Thyroid gland (tissue), 4 donors: ENCODE measurements around the gene ACTN3. TPM values are rescaled to one million over a fixed set of nuclear protein-coding genes. Genes with fewer than 3 reads are reported as not detected.

Experiments used
- DNase-seq, 2 donors: peaks; one replicate each; pipeline ENCODE4 v3.0.0-alpha.2; 2019
- H3K27ac ChIP-seq, 3 donors: fragments of 200-600 bp; sonication (generic); 1 replicate in 2 of 3; 2 replicates in 1 of 3; pipeline ENCODE4 v1.5.1; 2016 to 2019; ENCODE audit warnings: mild to moderate bottlenecking in 1 of 3, moderate library complexity in 1 of 3
- H3K27me3 ChIP-seq: fragments of 200-600 bp; sonication (generic); one replicate; pipeline ENCODE4 v1.5.1; 2019
- H3K36me3 ChIP-seq, 2 donors: fragments of 200-600 bp; sonication (generic); one replicate each; pipeline ENCODE4 v1.5.1; 2016 to 2019
- H3K4me1 ChIP-seq, 2 donors: fragments of 200-600 bp; sonication (generic); one replicate each; pipeline ENCODE4 v1.5.1; 2017 to 2019
- H3K4me3 ChIP-seq, 3 donors: fragments of 200-600 bp; sonication (generic); replicated peaks in 1 of 3; 1 replicate in 2 of 3; 2 replicates in 1 of 3; pipeline ENCODE4 v1.5.1; 2016; ENCODE audit warnings: mild to moderate bottlenecking in 1 of 3
- H3K9me3 ChIP-seq: fragments of 200-600 bp; sonication (generic); one replicate; pipeline ENCODE4 v1.5.1; 2017
- CTCF ChIP-seq, 6 experiments: fragments of 200-600 bp in 3 of 6; fragments of 450-650 bp in 3 of 6; sonication (generic) in 3 of 6; IDR thresholded peaks; one replicate each; pipeline ENCODE4 v1.5.1; 2016 to 2019; ENCODE audit warnings: antibody characterized with exemption in 6 of 6, mild to moderate bottlenecking in 2 of 6, inconsistent platforms in 1 of 6, moderate library complexity in 1 of 6
- POLR2A ChIP-seq, 2 donors: fragments of 450-650 bp; IDR thresholded peaks; one replicate each; pipeline ENCODE4 v1.6.1; 2017; ENCODE audit warnings: antibody characterized with exemption in 2 of 2, mild to moderate bottlenecking in 2 of 2, moderate library complexity in 1 of 2
- WGBS, 2 donors: methylation state at CpG; one replicate each; pipeline ENCODE4 v1.1.5; 2017; 5-methylcytosine and 5-hydroxymethylcytosine counted together
- intact Hi-C: fragments of 100-400 bp; cut with DNase I; formaldehyde crosslinking; loops from one replicate; pipeline ENCODE4 v1.15.1; 2023
- total RNA-seq, 4 donors: library from RNA; depleted of rRNA; stranded (reverse); fragments of >200 nt; gene quantifications; one replicate each; pipeline ENCODE4 v1.2.3, GENCODE V29; 2016

The ACTN3 gene
- total RNA-seq, 4 donors from 2014 or later = 0.27 TPM; not detected in 3

GRCh38 chr11:66548774-66549630 lies 2.3 kb downstream of the ACTN3 start:
- no peaks in the 10 kb centered on the region for H3K9me3 ChIP-seq
- 59 to 60% methylated on average over 16 of the region's 16 CpGs for WGBS, 2 donors
- no peaks in the 10 kb centered on the region for H3K36me3 ChIP-seq
- DNase-seq = no peak
- intact Hi-C loops = no loop called here
- H3K4me3 ChIP-seq = no peak overlapping the region
- no peak overlapping the region for H3K27ac ChIP-seq
- H3K4me1 ChIP-seq = peaks cover 14 to 15% of the 10 kb centered on the region in 2 donors
- no peaks in the 10 kb centered on the region for H3K27me3 ChIP-seq
- no peak for TF ChIP-seq CTCF (IDR thresholded peaks at IDR 0.05)
- TF ChIP-seq POLR2A (IDR thresholded peaks at IDR 0.05) = no peak

GRCh38 chr11:66549696-66550095 lies 3.0 kb downstream of the ACTN3 start:
- Histone ChIP-seq H3K4me1 (peaks cover 12 to 15% of the 10 kb centered on the region in 2 donors), H3K27me3 (no peaks in the 10 kb centered on the region), H3K4me3 (no peak overlapping the region), H3K9me3 (no peaks in the 10 kb centered on the region), H3K36me3 (no peaks in the 10 kb centered on the region), H3K27ac (no peak overlapping the region)
- intact Hi-C loops = no loop called here
- TF ChIP-seq POLR2A (IDR thresholded peaks at IDR 0.05) = no peak
- no peak for TF ChIP-seq CTCF (IDR thresholded peaks at IDR 0.05)
- 92 to 97% methylated on average over 3 of the region's 3 CpGs for WGBS, 2 donors
- no peak for DNase-seq

GRCh38 chr11:66550887-66551286 lies 4.2 kb downstream of the ACTN3 start:
- Histone ChIP-seq H3K27me3 (no peaks in the 10 kb centered on the region), H3K4me3 (no peak overlapping the region), H3K36me3 (no peaks in the 10 kb centered on the region), H3K9me3 (no peaks in the 10 kb centered on the region), H3K27ac (no peak overlapping the region), H3K4me1 (peaks cover 5 to 9% of the 10 kb centered on the region in 2 donors)
- DNase-seq = no peak
- WGBS, 2 donors = 77 to 88% methylated on average over 4 of the region's 4 CpGs
- TF ChIP-seq POLR2A (IDR thresholded peaks at IDR 0.05) (no peak), CTCF (IDR thresholded peaks at IDR 0.05) (no peak)
- intact Hi-C loops = no loop called here

- Histone ChIP-seq H3K9me3 (no peaks in the 10 kb centered on the region), H3K27me3 (no peaks in the 10 kb centered on the region), H3K36me3 (no peaks in the 10 kb centered on the region), H3K4me3 (no peak overlapping the region), H3K27ac (no peak overlapping the region), H3K4me1 (peaks cover 8 to 13% of the 10 kb centered on the region in 2 donors)
- no peak for TF ChIP-seq CTCF (IDR thresholded peaks at IDR 0.05)
- no peak for TF ChIP-seq POLR2A (IDR thresholded peaks at IDR 0.05)
- 80 to 83% methylated on average over 5 of the region's 5 CpGs for WGBS, 2 donors
- intact Hi-C loops = no loop called here
- DNase-seq = no peak
Observed at GRCh38 chr11:66554602-66555001, 7.9 kb downstream of the ACTN3 start.

- H3K27ac ChIP-seq = no peak overlapping the region
- H3K36me3 ChIP-seq = no peaks in the 10 kb centered on the region
- H3K4me3 ChIP-seq = no peak overlapping the region
- TF ChIP-seq CTCF (IDR thresholded peaks at IDR 0.05) (no peak), POLR2A (IDR thresholded peaks at IDR 0.05) (no peak)
- H3K9me3 ChIP-seq = no peaks in the 10 kb centered on the region
- WGBS, 2 donors = 87 to 89% methylated on average over 3 of the region's 3 CpGs
- intact Hi-C loops = no loop called here
- H3K4me1 ChIP-seq = peaks cover 8 to 13% of the 10 kb centered on the region in 2 donors
- no peaks in the 10 kb centered on the region for H3K27me3 ChIP-seq
- DNase-seq = no peak
Observed at GRCh38 chr11:66555416-66555815, 8.7 kb downstream of the ACTN3 start.
